ENCODE results near the gene ADARB2. TPM values are rescaled to one million over a fixed set of nuclear protein-coding genes. Genes with fewer than 3 reads are reported as not detected.
"Not testable (repeated sequence)": the region's sequence is repeated elsewhere in the genome, so short reads cannot be mapped to it uniquely, and the experiment has no call there.

ADARB2 gene
- total and polyA plus RNA-seq, 2 experiments from 2014 or later: 1.6 to 3.1 TPM

- Histone ChIP-seq H3K4me3 (no peak overlapping the region), H3K27ac (no peak overlapping the region), H3K27me3 (no peaks in the 10 kb centered on the region), H3K9me3 (ENCODE audit: low read depth) (no peaks in the 10 kb centered on the region), H3K36me3 (no peaks in the 10 kb centered on the region), H3K4me1 (ENCODE audit: low read depth) (no peaks in the 10 kb centered on the region)
- DNase-seq (ENCODE audit: low read depth in 1 of 2, low spot score in 1 of 2): no peak
- TF ChIP-seq, protein P1, sequence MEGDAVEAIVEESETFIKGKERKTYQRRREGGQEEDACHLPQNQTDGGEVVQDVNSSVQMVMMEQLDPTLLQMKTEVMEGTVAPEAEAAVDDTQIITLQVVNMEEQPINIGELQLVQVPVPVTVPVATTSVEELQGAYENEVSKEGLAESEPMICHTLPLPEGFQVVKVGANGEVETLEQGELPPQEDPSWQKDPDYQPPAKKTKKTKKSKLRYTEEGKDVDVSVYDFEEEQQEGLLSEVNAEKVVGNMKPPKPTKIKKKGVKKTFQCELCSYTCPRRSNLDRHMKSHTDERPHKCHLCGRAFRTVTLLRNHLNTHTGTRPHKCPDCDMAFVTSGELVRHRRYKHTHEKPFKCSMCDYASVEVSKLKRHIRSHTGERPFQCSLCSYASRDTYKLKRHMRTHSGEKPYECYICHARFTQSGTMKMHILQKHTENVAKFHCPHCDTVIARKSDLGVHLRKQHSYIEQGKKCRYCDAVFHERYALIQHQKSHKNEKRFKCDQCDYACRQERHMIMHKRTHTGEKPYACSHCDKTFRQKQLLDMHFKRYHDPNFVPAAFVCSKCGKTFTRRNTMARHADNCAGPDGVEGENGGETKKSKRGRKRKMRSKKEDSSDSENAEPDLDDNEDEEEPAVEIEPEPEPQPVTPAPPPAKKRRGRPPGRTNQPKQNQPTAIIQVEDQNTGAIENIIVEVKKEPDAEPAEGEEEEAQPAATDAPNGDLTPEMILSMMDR (IDR thresholded peaks at IDR 0.05; ENCODE audit: low read depth, low read length): no peak
Observed at GRCh38 chr10:1249142-1249920, 488.0 kb downstream of the ADARB2 start.

DNA sequence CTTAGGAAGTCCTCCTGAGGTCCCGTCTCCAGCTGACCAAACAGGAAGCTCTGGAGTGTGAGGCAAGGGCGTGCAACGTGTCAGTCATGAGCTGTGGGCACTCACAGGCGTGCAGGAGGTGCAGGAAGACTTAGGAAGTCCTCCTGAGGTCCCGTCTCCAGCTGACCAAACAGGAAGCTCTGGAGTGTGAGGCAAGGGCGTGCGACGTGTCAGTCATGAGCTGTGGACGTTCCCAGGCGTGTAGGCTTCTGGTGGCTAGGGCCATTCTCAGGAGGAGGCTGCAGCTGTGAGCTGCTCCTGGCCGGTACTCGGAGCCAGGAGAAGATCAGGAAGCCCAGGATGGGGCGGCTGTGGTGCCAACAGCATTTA is 489.1 kb downstream of the ADARB2 start:
- H3K27me3 ChIP-seq; H3K27ac ChIP-seq; H3K4me3 ChIP-seq; H3K36me3 ChIP-seq; H3K9me3 ChIP-seq (ENCODE audit: low read depth); H3K4me1 ChIP-seq (ENCODE audit: low read depth); DNase-seq (ENCODE audit: low read depth in 1 of 2, low spot score in 1 of 2): not testable (repeated sequence)

DNA sequence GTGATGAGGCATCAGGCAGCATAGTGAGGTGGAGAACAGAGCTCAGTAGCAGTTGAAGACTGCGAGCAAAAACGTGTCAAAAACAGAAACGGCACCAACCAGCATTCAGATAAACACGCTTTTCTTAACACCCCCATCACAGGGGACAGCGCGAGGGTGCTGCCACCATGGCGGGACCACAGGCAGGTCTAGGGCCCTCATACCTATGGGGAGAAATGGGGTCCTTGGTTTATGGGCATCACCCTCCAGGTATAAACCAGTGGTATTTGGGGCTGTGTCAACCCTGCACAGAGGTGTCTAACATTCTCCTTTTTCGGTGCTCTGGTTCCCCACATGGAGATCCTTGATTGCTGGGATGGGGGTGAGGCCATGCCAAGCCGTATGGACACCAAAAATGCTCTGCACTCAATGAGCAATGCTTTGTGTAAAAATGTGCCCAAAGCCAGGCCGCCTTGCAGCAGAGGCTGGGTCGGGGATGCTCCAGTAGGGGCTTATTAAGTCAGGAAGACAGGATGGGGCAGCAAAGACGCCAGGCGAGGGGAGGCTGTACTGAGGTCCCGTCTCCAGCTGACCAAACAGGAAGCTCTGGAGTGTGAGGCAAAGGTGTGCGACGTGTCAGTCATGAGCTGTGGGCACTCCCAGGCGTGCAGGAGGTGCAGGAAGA is 489.6 kb downstream of the ADARB2 start:
- no peaks in the 10 kb centered on the region for H3K36me3 ChIP-seq
- H3K4me3 ChIP-seq: no peak overlapping the region
- H3K27me3 ChIP-seq: no peaks in the 10 kb centered on the region
- TF ChIP-seq, protein P1 (IDR thresholded peaks at IDR 0.05; ENCODE audit: low read depth, low read length): no peak
- no peak overlapping the region for H3K27ac ChIP-seq
- DNase-seq (ENCODE audit: low read depth in 1 of 2, low spot score in 1 of 2): no peak
- no peaks in the 10 kb centered on the region for H3K9me3 ChIP-seq (ENCODE audit: low read depth)
- no peaks in the 10 kb centered on the region for H3K4me1 ChIP-seq (ENCODE audit: low read depth)

DNA sequence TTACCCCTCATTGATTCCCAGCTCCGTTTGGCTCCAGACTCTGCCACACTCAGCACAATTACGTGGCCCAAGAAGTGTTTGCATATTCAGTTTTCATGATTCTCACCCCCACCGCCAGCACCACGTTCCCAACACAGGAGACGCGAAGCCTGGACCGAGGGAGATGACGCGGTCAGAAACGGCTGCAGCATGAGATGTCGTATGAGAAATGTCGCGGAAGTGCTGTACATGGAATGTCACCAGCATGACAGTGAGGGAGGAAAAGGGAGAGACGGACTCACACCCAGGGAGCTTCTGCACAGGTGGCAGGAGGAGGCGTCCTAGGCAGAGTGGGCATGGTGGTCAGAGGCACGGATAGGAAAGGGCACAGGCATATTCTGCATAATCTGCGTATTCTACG is 492.8 kb downstream of the ADARB2 start:
- DNase-seq (ENCODE audit: low read depth in 1 of 2, low spot score in 1 of 2): no peak
- H3K4me3 ChIP-seq: no peak overlapping the region

DNA sequence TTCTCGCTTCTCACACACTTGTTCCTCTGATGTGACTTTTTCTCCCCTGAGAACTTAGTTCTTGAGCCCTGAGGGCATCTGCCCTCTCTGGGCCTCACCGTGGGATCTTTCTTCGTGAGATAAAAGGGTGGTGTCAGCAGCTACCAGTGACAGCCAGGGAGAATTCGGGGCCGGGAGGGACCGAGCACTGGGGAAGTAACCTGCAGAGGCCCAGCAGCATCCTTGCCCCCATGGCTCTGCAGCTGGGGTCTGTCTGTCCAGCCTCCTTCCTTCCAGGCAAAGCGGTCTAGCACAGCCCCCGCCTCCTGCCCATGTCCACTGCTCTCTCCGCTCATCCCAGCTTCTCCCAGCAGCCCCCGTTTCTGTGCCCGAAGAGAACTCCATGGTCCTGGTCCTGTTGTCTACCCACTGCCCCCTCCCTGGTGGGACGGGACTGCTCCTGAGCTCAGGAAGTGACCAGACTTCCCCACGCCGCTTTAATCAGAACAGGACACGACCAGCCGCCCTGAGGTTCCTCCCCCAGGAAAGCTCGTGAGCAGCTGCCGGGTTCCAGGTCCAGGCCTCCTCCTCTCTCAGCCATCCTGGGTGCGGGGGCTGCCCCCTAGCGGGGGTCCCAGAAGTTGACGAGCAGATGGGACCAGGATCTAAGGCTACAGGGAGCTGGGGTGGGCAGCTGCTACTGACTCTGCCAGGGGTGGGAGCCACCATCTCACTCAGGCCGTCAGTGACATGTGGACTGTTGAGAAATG is 493.7 kb downstream of the ADARB2 start:
- Histone ChIP-seq H3K27ac (no peak overlapping the region), H3K27me3 (no peaks in the 10 kb centered on the region), H3K4me3 (no peak overlapping the region), H3K36me3 (no peaks in the 10 kb centered on the region), H3K4me1 (ENCODE audit: low read depth) (no peaks in the 10 kb centered on the region), H3K9me3 (ENCODE audit: low read depth) (no peaks in the 10 kb centered on the region)
- TF ChIP-seq, protein P1 (IDR thresholded peaks at IDR 0.05; ENCODE audit: low read depth, low read length): no peak
- DNase-seq (ENCODE audit: low read depth in 1 of 2, low spot score in 1 of 2): no peak

More for the DNA sequence above, 492.8 kb downstream of the ADARB2 start:
- H3K9me3 ChIP-seq (ENCODE audit: low read depth): no peaks in the 10 kb centered on the region
- no peaks in the 10 kb centered on the region for H3K27me3 ChIP-seq
- no peak overlapping the region for H3K27ac ChIP-seq
- H3K4me1 ChIP-seq (ENCODE audit: low read depth): no peaks in the 10 kb centered on the region
- TF ChIP-seq, protein P1 (IDR thresholded peaks at IDR 0.05; ENCODE audit: low read depth, low read length): no peak
- no peaks in the 10 kb centered on the region for H3K36me3 ChIP-seq
